Measurements from ENCODE around the gene WDR36.
A peak's percentile ranks its signal among the peaks of the same experiment; 100 is the strongest.

- TF ChIP-seq SP1 (IDR thresholded peaks at IDR 0.05; ENCODE audit: low read depth) = peak; percentile 86
- peak; percentile 84 for TF ChIP-seq YY1 (IDR thresholded peaks at IDR 0.05; ENCODE audit: extremely low read depth, insufficient replicate concordance, low read depth, low read length)
These were observed at the start of gene WDR36 for GRCh38 chr5:111092062-111092853.
